ENCODE results near the gene PKM.

DNA sequence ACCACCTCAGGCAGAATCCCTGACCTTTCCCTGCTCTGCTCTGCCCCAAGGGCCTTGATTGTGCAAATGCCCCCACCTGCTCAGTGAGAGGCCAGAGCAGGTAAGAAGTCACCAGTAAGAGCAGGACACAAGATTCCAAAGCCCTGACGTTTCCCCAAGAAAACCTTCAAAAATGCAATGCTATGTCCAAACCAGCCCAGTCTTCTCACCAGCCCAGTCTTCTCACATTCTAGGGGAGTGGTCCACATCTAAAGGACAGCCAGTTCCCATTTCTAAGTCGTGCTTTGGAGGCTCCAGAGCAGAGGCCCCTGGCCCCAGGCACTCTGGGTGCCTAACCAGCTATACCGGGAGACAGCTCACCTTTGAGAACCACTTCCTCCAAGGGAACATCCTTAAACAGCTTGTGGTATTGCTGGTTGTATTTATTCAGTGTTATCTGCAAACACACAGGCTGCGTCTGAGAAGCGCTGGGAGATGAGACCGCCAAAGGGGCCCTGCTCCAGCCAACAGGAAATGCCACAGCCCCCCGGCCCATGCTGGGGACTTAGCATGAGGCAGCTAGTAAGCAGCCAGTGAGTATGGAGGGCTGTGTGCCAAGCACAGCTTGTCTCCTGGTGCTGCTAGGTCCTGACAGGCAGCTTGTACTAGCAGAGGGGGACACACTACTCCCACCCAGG is 62.7 kb downstream of the PKM start:
- TF ChIP-seq, protein P1, sequence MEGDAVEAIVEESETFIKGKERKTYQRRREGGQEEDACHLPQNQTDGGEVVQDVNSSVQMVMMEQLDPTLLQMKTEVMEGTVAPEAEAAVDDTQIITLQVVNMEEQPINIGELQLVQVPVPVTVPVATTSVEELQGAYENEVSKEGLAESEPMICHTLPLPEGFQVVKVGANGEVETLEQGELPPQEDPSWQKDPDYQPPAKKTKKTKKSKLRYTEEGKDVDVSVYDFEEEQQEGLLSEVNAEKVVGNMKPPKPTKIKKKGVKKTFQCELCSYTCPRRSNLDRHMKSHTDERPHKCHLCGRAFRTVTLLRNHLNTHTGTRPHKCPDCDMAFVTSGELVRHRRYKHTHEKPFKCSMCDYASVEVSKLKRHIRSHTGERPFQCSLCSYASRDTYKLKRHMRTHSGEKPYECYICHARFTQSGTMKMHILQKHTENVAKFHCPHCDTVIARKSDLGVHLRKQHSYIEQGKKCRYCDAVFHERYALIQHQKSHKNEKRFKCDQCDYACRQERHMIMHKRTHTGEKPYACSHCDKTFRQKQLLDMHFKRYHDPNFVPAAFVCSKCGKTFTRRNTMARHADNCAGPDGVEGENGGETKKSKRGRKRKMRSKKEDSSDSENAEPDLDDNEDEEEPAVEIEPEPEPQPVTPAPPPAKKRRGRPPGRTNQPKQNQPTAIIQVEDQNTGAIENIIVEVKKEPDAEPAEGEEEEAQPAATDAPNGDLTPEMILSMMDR (IDR thresholded peaks at IDR 0.05; ENCODE audit: borderline replicate concordance, extremely low read depth, low read length, poor library complexity, severe bottlenecking): no peak
- no peak for TF ChIP-seq EZH2 (IDR thresholded peaks at IDR 0.05; ENCODE audit: borderline replicate concordance, low read depth, low read length, severe bottlenecking)
